Measurements from ENCODE around the gene CEP72.

CEP72 gene

DNA sequence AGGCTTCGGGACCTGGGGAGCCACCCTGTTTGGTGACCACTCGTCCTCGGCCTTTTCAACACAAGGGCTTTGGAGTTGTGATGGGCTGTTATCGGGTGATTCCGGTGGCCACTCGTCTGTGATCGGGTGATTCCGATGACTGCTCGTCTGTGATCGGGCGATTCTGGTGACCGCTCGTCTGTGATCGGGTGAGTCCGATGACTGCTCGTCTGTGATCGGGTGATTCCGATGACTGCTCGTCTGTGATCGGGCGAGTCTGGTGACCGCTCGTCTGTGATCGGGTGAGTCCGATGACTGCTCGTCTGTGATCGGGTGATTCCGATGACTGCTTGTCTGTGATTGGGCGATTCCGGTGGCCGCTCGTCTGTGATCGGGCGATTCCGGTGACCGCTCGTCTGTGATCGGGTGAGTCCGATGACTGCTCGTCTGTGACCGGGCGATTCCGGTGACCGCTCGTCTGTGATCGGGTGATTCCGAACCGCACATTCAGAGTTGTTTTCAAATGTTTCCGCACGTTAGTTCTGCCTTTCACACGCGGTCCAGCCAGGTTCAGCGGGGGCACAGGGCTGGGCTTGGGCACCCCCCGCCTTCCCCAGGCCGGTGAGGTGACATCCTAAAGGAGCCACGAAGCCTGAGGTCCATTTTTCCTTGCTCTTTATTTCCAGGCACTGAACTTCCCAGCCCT lies 50.8 kb downstream of the CEP72 start:
- TF ChIP-seq, protein P1, sequence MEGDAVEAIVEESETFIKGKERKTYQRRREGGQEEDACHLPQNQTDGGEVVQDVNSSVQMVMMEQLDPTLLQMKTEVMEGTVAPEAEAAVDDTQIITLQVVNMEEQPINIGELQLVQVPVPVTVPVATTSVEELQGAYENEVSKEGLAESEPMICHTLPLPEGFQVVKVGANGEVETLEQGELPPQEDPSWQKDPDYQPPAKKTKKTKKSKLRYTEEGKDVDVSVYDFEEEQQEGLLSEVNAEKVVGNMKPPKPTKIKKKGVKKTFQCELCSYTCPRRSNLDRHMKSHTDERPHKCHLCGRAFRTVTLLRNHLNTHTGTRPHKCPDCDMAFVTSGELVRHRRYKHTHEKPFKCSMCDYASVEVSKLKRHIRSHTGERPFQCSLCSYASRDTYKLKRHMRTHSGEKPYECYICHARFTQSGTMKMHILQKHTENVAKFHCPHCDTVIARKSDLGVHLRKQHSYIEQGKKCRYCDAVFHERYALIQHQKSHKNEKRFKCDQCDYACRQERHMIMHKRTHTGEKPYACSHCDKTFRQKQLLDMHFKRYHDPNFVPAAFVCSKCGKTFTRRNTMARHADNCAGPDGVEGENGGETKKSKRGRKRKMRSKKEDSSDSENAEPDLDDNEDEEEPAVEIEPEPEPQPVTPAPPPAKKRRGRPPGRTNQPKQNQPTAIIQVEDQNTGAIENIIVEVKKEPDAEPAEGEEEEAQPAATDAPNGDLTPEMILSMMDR (IDR thresholded peaks at IDR 0.05) = no peak

DNA sequence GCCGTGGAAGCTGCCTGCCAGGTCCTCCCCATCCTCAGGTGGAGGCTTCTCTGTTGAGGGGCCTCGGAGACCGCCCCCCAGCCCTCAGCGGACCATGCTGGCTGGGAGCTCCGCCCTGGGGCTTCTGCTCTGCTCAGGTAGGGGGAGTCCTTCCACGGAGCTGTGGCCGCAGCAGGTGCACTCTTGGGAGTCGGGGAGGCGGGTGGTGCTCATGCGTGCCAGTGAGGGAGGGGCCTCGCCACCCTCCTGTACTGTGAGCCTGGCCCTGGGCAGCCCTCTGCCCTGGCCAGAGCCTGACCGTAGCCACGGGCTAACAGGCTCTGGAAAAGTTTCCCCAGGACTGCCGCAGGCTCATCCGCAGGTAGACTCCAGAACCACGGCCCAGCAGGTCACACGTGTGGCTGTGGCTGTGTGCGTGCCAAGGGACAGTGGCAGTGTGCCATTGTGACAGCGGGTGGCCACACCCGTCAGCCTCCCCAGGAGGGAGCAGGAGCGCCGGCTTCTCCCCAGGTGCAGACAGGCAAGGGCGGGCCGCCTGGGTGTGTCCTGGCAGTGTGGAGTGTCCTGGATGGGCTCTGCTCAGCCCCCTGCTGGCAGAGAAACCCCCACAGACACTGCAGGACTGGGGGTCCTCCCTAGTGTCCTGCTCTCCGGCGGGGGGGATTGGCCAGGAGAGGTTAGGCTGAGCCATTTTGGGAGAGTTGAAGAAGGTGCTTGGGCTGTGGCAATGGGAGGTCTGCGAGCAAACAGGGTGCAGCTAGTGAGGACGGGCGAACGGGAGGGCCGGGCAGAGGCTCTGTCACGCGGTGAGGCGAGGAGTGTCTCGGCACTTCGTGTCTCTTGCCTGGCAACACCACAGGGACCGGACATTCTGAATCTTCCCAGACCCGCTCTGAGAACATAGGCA lies 51.5 kb downstream of the CEP72 start:
- TF ChIP-seq, protein P1 (IDR thresholded peaks at IDR 0.05) = 0 out of 2 replicates have a peak, but pooled peaks have one; percentile 4

GRCh38 chr5:664343-664993 lies 52.3 kb downstream of the CEP72 start:
- TF ChIP-seq, protein P1 (IDR thresholded peaks at IDR 0.05) = no peak

DNA sequence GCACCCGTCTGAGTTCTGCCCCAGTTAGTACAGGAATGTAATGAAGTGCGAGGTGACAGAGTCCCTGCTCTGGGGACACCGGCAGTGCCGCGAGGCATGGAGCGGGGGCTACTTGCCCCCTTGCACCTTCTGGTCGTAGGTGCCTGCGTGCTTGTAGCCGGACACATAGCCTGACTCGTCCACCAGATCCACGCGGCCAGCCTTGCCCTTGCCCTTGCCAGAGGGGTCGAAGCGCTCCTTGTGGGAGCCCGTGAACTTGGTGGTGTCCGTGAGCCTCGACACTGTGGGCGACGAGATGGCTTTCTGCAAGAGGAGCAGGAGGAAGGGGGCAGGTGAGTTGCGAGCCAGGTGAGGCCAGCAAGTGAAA lies 52.8 kb downstream of the CEP72 start:
- TF ChIP-seq, protein P1 (IDR thresholded peaks at IDR 0.05) = no peak

- TF ChIP-seq, protein P1 (IDR thresholded peaks at IDR 0.05) = no peak
Measured at GRCh38 chr5:665541-665955, 53.4 kb downstream of the CEP72 start.

DNA sequence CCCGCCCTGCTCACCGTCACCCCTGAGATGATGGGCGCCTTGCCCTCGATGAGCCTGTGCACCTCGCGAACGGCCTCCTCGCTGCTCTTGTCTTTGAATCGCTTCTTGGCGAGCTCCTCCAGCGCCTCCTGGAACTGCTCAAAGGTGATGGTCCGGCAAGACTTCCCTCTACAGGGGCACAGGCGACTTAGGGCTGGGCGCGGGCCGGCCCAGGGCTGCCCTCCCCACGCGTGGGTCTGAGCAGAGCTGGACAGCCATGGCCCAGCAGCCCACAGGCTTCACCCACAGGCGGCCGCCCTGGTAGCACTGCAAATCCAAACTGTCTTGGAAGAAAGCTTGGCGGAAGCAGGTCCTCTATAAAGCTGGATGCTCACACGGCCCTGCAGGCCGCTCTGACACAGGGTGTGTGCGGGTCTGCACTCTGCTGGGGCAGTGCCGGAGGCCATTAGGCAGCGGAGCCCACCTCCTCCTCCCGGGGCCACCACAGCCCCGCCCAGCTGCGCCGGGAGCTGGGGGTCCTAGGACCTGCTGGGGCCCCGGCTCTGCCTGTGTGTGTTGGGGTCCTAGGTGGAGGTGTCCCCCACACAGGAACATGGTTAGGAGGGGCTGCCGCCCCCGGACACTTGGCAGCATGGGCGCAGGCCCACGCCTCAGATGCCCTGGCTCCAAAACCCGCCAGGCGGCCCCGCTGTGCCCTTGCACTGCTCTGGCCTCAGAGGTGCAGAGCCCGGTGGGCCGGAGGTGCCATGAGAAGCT lies 54.0 kb downstream of the CEP72 start:
- TF ChIP-seq, protein P1 (IDR thresholded peaks at IDR 0.05) = no peak
